T-helper 17 cell (primary cell): Measurements from ENCODE around the gene SNPH. TPM values are rescaled to one million over a fixed set of nuclear protein-coding genes. Genes with fewer than 3 reads are reported as not detected.
"Not testable (repeated sequence)": the region's sequence is repeated elsewhere in the genome, so short reads cannot be mapped to it uniquely, and the experiment has no call there.

Experiments used
- ATAC-seq: fragments of 150-1000 bp; cut with Tn5 transposase; 2 replicates; pipeline ENCODE4 v1.10.0; 2021; ENCODE audit warnings: mild to moderate bottlenecking, moderate library complexity
- DNase-seq, 3 donors: peaks; one replicate each; pipeline versions ENCODE4 v3.0.0 to v3.0.0-alpha.2; 2020 to 2021
- H3K9me3 ChIP-seq: one replicate; pipeline ENCODE4 v1.7.0; 2013; ENCODE audit warnings: low read length, mild to moderate bottlenecking; ENCODE audit not compliant: control insufficient read depth, poor library complexity, severe bottlenecking
- H3K27ac Mint-ChIP-seq: one replicate; pipeline ENCODE4 v1.8.0; 2022; ENCODE audit warnings: mild to moderate bottlenecking, moderate library complexity, mixed read lengths
- H3K27me3 Mint-ChIP-seq: one replicate; pipeline ENCODE4 v1.8.0; 2022; ENCODE audit warnings: mixed read lengths
- H3K36me3 Mint-ChIP-seq: one replicate; pipeline ENCODE4 v1.8.0; 2022; ENCODE audit warnings: low read depth, mixed read lengths
- H3K4me1 Mint-ChIP-seq: one replicate; pipeline ENCODE4 v1.8.0; 2022; ENCODE audit warnings: mild to moderate bottlenecking, mixed read lengths
- H3K4me3 Mint-ChIP-seq: one replicate; pipeline ENCODE4 v1.8.0; 2022; ENCODE audit warnings: mild to moderate bottlenecking, moderate library complexity, mixed read lengths
- total RNA-seq, 4 donors: library from RNA in 2 of 4; stranded (reverse) in 2 of 4; gene quantifications; one replicate each; pipeline ENCODE4 v1.2.3 and lab custom pipeline; 2022 to 2026

Gene SNPH
- total RNA-seq, 2 donors from 2014 or later = 6.7 to 9.4 TPM

DNA sequence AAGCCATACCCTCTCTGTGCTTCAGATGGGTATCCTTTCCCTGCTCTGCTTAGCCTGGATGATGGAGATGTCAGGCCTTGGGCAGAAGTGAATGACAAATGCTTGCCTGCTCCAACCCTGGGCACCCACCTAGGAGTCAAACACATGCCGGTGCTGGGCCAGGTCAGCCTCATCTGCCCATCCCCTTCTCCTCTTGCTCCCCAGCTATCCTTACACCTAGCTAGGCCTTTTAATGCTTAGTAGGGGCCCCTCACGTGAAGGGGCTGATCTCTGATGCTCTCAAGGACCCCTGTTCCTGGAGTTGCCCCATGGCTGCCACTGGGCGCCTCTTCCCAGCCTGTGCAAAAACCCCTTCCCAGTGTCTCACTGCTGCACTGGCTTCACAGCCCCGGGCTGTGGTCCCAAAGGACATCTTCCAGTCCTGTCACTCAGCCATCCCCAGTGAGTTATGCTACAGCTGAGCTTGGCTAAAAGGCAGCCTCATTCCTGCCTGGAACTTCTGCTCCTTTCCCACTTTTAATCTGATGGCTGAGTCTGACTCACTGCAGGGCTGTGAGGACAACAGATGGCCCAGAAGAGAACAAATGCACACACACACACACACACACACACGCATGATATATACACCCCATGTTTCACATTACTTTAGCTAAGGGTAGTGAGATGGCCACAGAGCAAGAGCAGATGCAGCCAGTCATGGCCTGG is 75.6 kb downstream of the SNPH start:
- Mint-ChIP-seq H3K27ac (no peak overlapping the region), H3K4me3 (no peak overlapping the region), H3K4me1 (peaks cover 22% of the 10 kb centered on the region), H3K27me3 (no peaks in the 10 kb centered on the region), H3K36me3 (no peaks in the 10 kb centered on the region)
- no peak for ATAC-seq
- H3K9me3 ChIP-seq = no peaks in the 10 kb centered on the region
- no peak for DNase-seq

DNA sequence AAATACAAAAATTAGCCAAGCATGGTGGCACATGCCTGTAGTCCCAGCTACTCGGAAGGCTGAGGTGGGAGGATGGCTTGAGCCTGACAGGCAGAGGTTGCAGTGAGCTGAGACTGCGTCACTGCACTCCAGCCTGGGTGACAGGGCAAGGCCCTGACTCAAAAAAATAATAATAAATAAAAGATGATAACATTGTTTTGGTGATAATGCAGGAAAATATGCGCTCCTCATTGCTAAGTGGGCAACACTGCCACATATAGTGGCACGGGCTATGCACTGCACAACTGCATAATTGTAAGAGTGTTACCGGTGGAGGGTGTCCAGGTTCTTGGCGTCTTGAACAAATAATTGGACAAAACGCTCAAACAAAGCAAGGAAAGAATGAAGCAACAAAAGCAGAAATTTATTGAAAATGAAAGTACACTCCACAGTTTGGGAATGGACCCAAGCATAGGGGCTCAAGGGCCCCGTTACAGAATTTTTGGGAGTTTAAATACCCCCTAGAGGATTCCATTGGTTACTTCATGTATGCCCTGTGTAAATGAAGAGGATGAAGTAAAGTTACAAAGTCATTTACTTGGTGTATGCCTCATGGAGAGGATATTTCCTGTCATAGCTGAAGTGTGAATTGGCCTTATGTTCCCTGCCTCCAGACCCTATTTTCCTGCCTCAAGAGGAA is 77.5 kb downstream of the SNPH start:
- H3K4me1 Mint-ChIP-seq = peaks cover 15% of the 10 kb centered on the region
- ATAC-seq, H3K9me3 ChIP-seq, H3K27ac Mint-ChIP-seq, H3K27me3 Mint-ChIP-seq, DNase-seq, H3K4me3 Mint-ChIP-seq, H3K36me3 Mint-ChIP-seq: not testable (repeated sequence)

GRCh38 chr20:1345030-1345755 is 79.1 kb downstream of the SNPH start:
- DNase-seq = no peak
- H3K27ac Mint-ChIP-seq = no peak overlapping the region

GRCh38 chr20:1345756-1346093 is 79.6 kb downstream of the SNPH start:
- no peak overlapping the region for H3K4me3 Mint-ChIP-seq
- peaks cover 4% of the 10 kb centered on the region for H3K9me3 ChIP-seq
- no peaks in the 10 kb centered on the region for H3K27me3 Mint-ChIP-seq
- DNase-seq = no peak
- peaks cover 18% of the 10 kb centered on the region for H3K4me1 Mint-ChIP-seq
- peak overlapping the region; percentile 41 for H3K27ac Mint-ChIP-seq
- no peak for ATAC-seq
- peaks cover 4% of the 10 kb centered on the region for H3K36me3 Mint-ChIP-seq

More at GRCh38 chr20:1345030-1345755, 79.1 kb downstream of the SNPH start:
- H3K9me3 ChIP-seq = peaks cover 4% of the 10 kb centered on the region
- Mint-ChIP-seq H3K4me3 (no peak overlapping the region), H3K27me3 (no peaks in the 10 kb centered on the region), H3K4me1 (peaks cover 15% of the 10 kb centered on the region), H3K36me3 (no peaks in the 10 kb centered on the region)
- no peak for ATAC-seq

DNA sequence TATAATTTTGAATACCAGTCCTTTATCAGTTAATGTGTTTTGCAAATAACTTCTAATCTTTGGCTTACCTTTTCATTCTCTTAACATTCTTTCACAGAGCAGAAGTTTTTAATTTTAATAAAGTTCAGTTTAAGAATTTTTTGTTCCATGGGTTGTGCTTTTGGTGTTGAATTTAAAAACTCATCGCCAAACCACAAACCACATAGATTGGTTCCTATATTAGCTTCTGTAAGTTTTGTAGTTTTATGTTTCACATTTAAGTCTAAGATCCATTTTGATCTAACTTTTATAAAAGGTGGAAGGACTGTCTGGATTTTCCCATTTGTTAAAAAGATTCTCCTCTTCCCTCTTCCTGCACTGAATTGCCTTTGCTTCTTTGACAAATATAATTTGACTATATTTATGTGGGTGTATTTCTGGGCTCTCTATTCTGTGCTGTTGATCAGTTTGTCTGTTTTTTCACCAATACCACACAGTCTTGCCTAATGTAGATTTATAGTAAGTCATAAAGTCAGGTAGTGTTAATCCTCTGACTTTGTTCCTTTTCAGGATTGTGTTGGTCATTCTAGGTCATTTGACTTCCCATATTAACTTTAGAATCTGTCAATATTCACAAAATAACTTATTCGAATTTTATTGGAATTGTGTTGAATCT is 80.3 kb downstream of the SNPH start:
- peak overlapping the region; percentile 57 for H3K4me3 Mint-ChIP-seq
- H3K4me1 Mint-ChIP-seq = peaks cover 19% of the 10 kb centered on the region
- no peak for ATAC-seq

DNA sequence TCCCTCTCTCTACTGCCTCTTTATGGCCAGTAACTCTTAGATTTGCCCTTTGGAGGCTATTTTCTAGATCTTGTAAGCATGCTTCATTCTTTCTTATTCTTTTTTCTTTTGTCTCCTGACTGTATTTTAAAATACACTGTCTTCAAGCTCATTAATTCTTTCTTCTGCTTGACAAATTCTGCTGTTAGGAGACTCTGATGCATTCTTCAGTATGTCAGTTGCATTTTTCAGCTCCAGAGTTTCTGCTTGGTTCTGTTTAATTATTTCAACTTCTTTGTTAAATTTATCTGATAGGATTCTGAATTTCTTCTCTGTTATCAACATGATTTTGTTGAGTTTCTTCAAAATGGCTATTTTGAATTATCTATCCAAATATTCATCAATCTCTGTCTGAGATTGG is 87.9 kb downstream of the SNPH start:
- H3K27ac Mint-ChIP-seq = no peak overlapping the region
- peaks cover 6% of the 10 kb centered on the region for H3K36me3 Mint-ChIP-seq
- no peaks in the 10 kb centered on the region for H3K27me3 Mint-ChIP-seq
- peaks cover 16% of the 10 kb centered on the region for H3K4me1 Mint-ChIP-seq
- no peak overlapping the region for H3K4me3 Mint-ChIP-seq
- DNase-seq (no peak), ATAC-seq (no peak)
- H3K9me3 ChIP-seq = no peaks in the 10 kb centered on the region

More for the DNA sequence above, 80.3 kb downstream of the SNPH start:
- H3K36me3 Mint-ChIP-seq = peaks cover 4% of the 10 kb centered on the region
- DNase-seq = no peak
- H3K9me3 ChIP-seq = peaks cover 4% of the 10 kb centered on the region
- peak overlapping the region; percentile 41 for H3K27ac Mint-ChIP-seq
- H3K27me3 Mint-ChIP-seq = no peaks in the 10 kb centered on the region

- H3K4me3 Mint-ChIP-seq = peak overlapping the region; percentile 31
- ATAC-seq (peak; percentile 53), DNase-seq (no peak)
- peaks cover 26% of the 10 kb centered on the region for H3K4me1 Mint-ChIP-seq
- peak overlapping the region; percentile 86 for H3K27ac Mint-ChIP-seq
- H3K9me3 ChIP-seq = no peaks in the 10 kb centered on the region
- H3K36me3 Mint-ChIP-seq = peaks cover 5% of the 10 kb centered on the region
- no peaks in the 10 kb centered on the region for H3K27me3 Mint-ChIP-seq
Measured at GRCh38 chr20:1357921-1358671, 92.0 kb downstream of the SNPH start.

Other genes with a start within 250 kb of the SNPH start
- 100 to 1,000 TPM in 1 of 2 donors, 10 to 100 TPM in 1; 97.6 to 114 TPM for gene PSMF1, start 147.7 kb upstream of the SNPH start, total RNA-seq
- gene TMEM74B, start 81.3 kb upstream of the SNPH start, total RNA-seq = under 1 TPM in 1 of 2 donors, not detected in 1; 0.32 TPM
- gene C20orf202, start 62.8 kb upstream of the SNPH start, total RNA-seq = under 1 TPM; 0.22 to 0.68 TPM
- not detected for gene RAD21L1, start 40.2 kb upstream of the SNPH start, total RNA-seq
- gene SDCBP2, start 62.8 kb downstream of the SNPH start, total RNA-seq = 1 to 10 TPM; 1.2 to 2.3 TPM
- gene FKBP1A, start 126.8 kb downstream of the SNPH start, total RNA-seq = 100 to 1,000 TPM in 1 of 2 donors, 10 to 100 TPM in 1; 77.9 to 113 TPM
- 10 to 100 TPM; 57.7 to 63.1 TPM for gene NSFL1C, start 200.6 kb downstream of the SNPH start, total RNA-seq
- gene SIRPB2, start 225.1 kb downstream of the SNPH start, total RNA-seq = 1 to 10 TPM in 1 of 2 donors, under 1 TPM in 1; 0.78 to 1.8 TPM